WTC11 (cell line): ENCODE results near the gene SPOUT1. TPM values are rescaled to one million over a fixed set of nuclear protein-coding genes. Genes with fewer than 3 reads are reported as not detected.

Source experiments
- FOXJ3 ChIP-seq: sonication (generic); formaldehyde crosslinking; IDR thresholded peaks from 2 replicates; pipeline ENCODE4 v1.9.0; 2021; ENCODE audit warnings: missing genetic modification reagents, mild to moderate bottlenecking, borderline replicate concordance
- GRHL2 ChIP-seq: fragments of 250-450 bp; sonication (Bioruptor Pico); IDR thresholded peaks from 2 replicates; pipeline ENCODE4 v1.8.0; 2022; ENCODE audit warnings: mild to moderate bottlenecking, moderate library complexity; ENCODE audit not compliant: insufficient replicate concordance, severe bottlenecking
- JAZF1 ChIP-seq: fragments of 250-450 bp; sonication (Bioruptor Pico); IDR thresholded peaks from 2 replicates; pipeline ENCODE4 v1.9.0; 2021; ENCODE audit warnings: moderate library complexity, mild to moderate bottlenecking, inconsistent platforms
- JUN ChIP-seq: sonication (generic); formaldehyde crosslinking; IDR thresholded peaks from 2 replicates; pipeline ENCODE4 v1.8.0; 2023; ENCODE audit warnings: mild to moderate bottlenecking, missing genetic modification reagents
- MYBL2 ChIP-seq: sonication (generic); formaldehyde crosslinking; IDR thresholded peaks from 2 replicates; pipeline ENCODE4 v1.8.1; 2023; ENCODE audit warnings: mild to moderate bottlenecking, moderate library complexity, missing genetic modification reagents
- NFYB ChIP-seq: sonication (generic); formaldehyde crosslinking; conservative IDR thresholded peaks from 2 replicates; pipeline ENCODE4 v1.8.0; 2022; ENCODE audit warnings: low read depth, missing genetic modification reagents
- NR2C2 ChIP-seq: sonication (generic); formaldehyde crosslinking; IDR thresholded peaks from 2 replicates; pipeline ENCODE4 v1.8.0; 2022; ENCODE audit warnings: mild to moderate bottlenecking, missing genetic modification reagents
- SP1 ChIP-seq: sonication (generic); formaldehyde crosslinking; conservative IDR thresholded peaks from 2 replicates; pipeline ENCODE4 v1.8.1; 2022; ENCODE audit warnings: missing genetic modification reagents
- total RNA-seq: library from RNA; stranded (reverse); gene quantifications from 3 replicates; pipeline ENCODE4 v1.2.3, GENCODE V29; 2021
- TF ChIP-seq, protein P1 (sequence below): sonication (generic); formaldehyde crosslinking; IDR thresholded peaks from 2 replicates; pipeline ENCODE4 v1.8.0; 2022; ENCODE audit warnings: mild to moderate bottlenecking, missing genetic modification reagents
- TF ChIP-seq, protein P2 (sequence below): fragments of 250-450 bp; sonication (Bioruptor Pico); IDR thresholded peaks from 2 replicates; pipeline ENCODE4 v1.9.0; 2021; ENCODE audit warnings: mild to moderate bottlenecking, borderline replicate concordance
- TF ChIP-seq, protein P3 (sequence below): fragments of 250-450 bp; sonication (Bioruptor Pico); conservative IDR thresholded peaks from 2 replicates; pipeline ENCODE4 v1.9.0; 2021; ENCODE audit warnings: mild to moderate bottlenecking
- TF ChIP-seq, protein P4 (sequence below): fragments of 250-450 bp; sonication (Bioruptor Pico); IDR thresholded peaks from 2 replicates; pipeline ENCODE4 v1.9.0; 2021; ENCODE audit warnings: mild to moderate bottlenecking
- TF ChIP-seq, protein P5 (sequence below): sonication (generic); formaldehyde crosslinking; IDR thresholded peaks from 2 replicates; pipeline ENCODE4 v1.8.0; 2022; ENCODE audit warnings: missing genetic modification reagents
- TF ChIP-seq, protein P6 (sequence below): sonication (generic); formaldehyde crosslinking; IDR thresholded peaks from 2 replicates; pipeline ENCODE4 v1.8.1; 2022; ENCODE audit warnings: mild to moderate bottlenecking, missing genetic modification reagents, moderate library complexity, borderline replicate concordance
- TF ChIP-seq, protein P7 (sequence below): fragments of 250-450 bp; sonication (Bioruptor Pico); IDR thresholded peaks from 2 replicates; pipeline ENCODE4 v1.9.0; 2021; ENCODE audit warnings: moderate library complexity, mild to moderate bottlenecking, inconsistent platforms, borderline replicate concordance
- TF ChIP-seq, protein P8 (sequence below): sonication (generic); formaldehyde crosslinking; conservative IDR thresholded peaks from 2 replicates; pipeline ENCODE4 v1.8.1; 2023; ENCODE audit warnings: mild to moderate bottlenecking, low read depth, missing genetic modification reagents, moderate library complexity

Gene SPOUT1
- total RNA-seq, 1 experiment from 2014 or later: 79.3 TPM

DNA sequence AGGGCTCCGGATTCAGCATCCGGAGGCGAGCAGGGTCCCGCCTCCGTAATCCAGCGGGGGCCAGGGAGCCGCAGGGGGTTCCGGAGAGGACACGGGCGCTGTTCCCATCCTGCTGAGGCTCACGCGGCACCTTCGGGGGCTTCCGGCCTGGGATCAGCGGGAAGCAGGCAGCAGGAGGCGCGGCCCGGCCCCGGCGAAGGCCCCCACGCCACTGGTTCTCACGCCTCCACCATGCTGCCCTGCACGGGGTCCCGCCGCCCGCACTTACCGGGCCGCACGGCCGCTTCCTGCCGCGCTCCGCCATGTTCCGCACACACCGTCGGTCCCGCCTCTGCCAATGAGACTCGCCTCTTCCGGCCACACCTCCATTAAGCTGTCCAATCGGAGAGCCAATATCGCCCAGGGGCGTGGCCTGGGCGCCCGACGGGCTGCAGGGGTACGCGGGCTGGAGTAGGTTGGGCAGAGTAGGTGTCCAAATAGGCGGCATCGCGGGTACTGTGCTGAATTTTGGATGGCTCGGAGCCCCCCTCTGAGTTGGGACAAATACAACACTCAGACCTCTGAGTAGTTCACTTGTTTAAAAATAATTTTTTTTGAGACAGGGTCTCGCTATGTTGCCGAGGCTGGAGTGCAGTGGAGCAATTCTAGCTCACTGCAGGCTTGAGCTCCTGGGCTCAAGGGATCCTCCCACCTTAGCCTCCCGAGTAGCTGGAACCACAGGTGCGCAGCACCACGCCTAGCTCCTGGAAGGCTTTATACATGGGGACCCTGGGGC, at the start of gene SPOUT1 (continued):
- TF ChIP-seq, protein P1, sequence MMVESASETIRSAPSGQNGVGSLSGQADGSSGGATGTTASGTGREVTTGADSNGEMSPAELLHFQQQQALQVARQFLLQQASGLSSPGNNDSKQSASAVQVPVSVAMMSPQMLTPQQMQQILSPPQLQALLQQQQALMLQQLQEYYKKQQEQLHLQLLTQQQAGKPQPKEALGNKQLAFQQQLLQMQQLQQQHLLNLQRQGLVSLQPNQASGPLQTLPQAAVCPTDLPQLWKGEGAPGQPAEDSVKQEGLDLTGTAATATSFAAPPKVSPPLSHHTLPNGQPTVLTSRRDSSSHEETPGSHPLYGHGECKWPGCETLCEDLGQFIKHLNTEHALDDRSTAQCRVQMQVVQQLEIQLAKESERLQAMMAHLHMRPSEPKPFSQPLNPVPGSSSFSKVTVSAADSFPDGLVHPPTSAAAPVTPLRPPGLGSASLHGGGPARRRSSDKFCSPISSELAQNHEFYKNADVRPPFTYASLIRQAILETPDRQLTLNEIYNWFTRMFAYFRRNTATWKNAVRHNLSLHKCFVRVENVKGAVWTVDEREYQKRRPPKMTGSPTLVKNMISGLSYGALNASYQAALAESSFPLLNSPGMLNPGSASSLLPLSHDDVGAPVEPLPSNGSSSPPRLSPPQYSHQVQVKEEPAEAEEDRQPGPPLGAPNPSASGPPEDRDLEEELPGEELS (CRISPR knock-in tag): peak; percentile 90
- TF ChIP-seq, protein P2, sequence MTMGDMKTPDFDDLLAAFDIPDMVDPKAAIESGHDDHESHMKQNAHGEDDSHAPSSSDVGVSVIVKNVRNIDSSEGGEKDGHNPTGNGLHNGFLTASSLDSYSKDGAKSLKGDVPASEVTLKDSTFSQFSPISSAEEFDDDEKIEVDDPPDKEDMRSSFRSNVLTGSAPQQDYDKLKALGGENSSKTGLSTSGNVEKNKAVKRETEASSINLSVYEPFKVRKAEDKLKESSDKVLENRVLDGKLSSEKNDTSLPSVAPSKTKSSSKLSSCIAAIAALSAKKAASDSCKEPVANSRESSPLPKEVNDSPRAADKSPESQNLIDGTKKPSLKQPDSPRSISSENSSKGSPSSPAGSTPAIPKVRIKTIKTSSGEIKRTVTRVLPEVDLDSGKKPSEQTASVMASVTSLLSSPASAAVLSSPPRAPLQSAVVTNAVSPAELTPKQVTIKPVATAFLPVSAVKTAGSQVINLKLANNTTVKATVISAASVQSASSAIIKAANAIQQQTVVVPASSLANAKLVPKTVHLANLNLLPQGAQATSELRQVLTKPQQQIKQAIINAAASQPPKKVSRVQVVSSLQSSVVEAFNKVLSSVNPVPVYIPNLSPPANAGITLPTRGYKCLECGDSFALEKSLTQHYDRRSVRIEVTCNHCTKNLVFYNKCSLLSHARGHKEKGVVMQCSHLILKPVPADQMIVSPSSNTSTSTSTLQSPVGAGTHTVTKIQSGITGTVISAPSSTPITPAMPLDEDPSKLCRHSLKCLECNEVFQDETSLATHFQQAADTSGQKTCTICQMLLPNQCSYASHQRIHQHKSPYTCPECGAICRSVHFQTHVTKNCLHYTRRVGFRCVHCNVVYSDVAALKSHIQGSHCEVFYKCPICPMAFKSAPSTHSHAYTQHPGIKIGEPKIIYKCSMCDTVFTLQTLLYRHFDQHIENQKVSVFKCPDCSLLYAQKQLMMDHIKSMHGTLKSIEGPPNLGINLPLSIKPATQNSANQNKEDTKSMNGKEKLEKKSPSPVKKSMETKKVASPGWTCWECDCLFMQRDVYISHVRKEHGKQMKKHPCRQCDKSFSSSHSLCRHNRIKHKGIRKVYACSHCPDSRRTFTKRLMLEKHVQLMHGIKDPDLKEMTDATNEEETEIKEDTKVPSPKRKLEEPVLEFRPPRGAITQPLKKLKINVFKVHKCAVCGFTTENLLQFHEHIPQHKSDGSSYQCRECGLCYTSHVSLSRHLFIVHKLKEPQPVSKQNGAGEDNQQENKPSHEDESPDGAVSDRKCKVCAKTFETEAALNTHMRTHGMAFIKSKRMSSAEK (CRISPR knock-in tag): no peak
- TF ChIP-seq JUN (CRISPR knock-in tag): peak; percentile 85; the same call in 1 of the 2 replicates
- TF ChIP-seq NR2C2 (CRISPR knock-in tag): no peak
- no peak for TF ChIP-seq JAZF1 (CRISPR knock-in tag)
- TF ChIP-seq NFYB (CRISPR knock-in tag): peak; percentile 60; the same call in 1 of the 2 replicates
- TF ChIP-seq, protein P3, sequence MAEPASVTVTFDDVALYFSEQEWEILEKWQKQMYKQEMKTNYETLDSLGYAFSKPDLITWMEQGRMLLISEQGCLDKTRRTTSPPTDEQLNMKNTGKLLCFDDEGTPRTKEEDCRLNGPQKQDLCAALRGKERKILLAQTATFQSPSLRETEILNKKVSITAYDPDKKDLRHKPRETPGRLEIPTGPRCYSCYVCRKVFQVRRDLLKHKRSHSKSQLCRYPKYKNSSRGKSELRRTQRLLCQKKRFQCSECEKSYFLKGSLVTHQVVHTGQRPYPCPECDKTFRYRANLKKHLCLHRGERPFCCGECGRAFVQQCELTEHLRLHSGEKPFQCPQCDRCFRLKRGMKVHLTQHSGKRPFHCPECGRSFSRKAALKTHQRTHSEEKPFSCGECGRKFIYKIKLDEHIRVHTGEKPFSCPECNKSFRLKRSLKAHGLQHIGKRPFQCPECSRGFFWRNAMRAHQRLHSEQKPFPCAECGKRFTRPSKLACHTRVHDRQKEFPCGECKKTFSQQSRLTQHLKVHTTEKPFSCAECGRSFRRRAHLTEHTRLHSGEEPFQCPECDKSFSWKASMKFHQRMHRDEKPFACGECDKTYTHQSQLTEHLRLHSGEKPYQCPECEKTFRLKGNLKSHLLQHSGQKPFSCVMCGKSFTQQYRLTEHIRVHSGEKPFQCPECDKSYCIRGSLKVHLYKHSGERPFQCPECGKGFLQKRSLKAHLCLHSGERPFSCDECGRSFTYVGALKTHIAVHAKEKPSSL: no peak
- TF ChIP-seq MYBL2 (CRISPR knock-in tag): peak; percentile 76
- TF ChIP-seq, protein P4, sequence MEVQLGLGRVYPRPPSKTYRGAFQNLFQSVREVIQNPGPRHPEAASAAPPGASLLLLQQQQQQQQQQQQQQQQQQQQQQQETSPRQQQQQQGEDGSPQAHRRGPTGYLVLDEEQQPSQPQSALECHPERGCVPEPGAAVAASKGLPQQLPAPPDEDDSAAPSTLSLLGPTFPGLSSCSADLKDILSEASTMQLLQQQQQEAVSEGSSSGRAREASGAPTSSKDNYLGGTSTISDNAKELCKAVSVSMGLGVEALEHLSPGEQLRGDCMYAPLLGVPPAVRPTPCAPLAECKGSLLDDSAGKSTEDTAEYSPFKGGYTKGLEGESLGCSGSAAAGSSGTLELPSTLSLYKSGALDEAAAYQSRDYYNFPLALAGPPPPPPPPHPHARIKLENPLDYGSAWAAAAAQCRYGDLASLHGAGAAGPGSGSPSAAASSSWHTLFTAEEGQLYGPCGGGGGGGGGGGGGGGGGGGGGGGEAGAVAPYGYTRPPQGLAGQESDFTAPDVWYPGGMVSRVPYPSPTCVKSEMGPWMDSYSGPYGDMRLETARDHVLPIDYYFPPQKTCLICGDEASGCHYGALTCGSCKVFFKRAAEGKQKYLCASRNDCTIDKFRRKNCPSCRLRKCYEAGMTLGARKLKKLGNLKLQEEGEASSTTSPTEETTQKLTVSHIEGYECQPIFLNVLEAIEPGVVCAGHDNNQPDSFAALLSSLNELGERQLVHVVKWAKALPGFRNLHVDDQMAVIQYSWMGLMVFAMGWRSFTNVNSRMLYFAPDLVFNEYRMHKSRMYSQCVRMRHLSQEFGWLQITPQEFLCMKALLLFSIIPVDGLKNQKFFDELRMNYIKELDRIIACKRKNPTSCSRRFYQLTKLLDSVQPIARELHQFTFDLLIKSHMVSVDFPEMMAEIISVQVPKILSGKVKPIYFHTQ (CRISPR knock-in tag): no peak
- TF ChIP-seq, protein P5, sequence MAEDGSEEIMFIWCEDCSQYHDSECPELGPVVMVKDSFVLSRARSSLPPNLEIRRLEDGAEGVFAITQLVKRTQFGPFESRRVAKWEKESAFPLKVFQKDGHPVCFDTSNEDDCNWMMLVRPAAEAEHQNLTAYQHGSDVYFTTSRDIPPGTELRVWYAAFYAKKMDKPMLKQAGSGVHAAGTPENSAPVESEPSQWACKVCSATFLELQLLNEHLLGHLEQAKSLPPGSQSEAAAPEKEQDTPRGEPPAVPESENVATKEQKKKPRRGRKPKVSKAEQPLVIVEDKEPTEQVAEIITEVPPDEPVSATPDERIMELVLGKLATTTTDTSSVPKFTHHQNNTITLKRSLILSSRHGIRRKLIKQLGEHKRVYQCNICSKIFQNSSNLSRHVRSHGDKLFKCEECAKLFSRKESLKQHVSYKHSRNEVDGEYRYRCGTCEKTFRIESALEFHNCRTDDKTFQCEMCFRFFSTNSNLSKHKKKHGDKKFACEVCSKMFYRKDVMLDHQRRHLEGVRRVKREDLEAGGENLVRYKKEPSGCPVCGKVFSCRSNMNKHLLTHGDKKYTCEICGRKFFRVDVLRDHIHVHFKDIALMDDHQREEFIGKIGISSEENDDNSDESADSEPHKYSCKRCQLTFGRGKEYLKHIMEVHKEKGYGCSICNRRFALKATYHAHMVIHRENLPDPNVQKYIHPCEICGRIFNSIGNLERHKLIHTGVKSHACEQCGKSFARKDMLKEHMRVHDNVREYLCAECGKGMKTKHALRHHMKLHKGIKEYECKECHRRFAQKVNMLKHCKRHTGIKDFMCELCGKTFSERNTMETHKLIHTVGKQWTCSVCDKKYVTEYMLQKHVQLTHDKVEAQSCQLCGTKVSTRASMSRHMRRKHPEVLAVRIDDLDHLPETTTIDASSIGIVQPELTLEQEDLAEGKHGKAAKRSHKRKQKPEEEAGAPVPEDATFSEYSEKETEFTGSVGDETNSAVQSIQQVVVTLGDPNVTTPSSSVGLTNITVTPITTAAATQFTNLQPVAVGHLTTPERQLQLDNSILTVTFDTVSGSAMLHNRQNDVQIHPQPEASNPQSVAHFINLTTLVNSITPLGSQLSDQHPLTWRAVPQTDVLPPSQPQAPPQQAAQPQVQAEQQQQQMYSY (CRISPR knock-in tag): peak; percentile 32; the same call in 1 of the 2 replicates
- TF ChIP-seq, protein P6, sequence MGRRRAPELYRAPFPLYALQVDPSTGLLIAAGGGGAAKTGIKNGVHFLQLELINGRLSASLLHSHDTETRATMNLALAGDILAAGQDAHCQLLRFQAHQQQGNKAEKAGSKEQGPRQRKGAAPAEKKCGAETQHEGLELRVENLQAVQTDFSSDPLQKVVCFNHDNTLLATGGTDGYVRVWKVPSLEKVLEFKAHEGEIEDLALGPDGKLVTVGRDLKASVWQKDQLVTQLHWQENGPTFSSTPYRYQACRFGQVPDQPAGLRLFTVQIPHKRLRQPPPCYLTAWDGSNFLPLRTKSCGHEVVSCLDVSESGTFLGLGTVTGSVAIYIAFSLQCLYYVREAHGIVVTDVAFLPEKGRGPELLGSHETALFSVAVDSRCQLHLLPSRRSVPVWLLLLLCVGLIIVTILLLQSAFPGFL (CRISPR knock-in tag): no peak
- peak; percentile 97 for TF ChIP-seq SP1 (CRISPR knock-in tag)
- no peak for TF ChIP-seq GRHL2 (CRISPR knock-in tag)
- TF ChIP-seq, protein P7, sequence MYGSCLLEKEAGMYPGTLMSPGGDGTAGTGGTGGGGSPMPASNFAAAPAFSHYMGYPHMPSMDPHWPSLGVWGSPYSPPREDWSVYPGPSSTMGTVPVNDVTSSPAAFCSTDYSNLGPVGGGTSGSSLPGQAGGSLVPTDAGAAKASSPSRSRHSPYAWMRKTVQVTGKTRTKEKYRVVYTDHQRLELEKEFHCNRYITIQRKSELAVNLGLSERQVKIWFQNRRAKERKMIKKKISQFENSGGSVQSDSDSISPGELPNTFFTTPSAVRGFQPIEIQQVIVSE (CRISPR knock-in tag): no peak
- TF ChIP-seq FOXJ3: no peak
- TF ChIP-seq, protein P8, sequence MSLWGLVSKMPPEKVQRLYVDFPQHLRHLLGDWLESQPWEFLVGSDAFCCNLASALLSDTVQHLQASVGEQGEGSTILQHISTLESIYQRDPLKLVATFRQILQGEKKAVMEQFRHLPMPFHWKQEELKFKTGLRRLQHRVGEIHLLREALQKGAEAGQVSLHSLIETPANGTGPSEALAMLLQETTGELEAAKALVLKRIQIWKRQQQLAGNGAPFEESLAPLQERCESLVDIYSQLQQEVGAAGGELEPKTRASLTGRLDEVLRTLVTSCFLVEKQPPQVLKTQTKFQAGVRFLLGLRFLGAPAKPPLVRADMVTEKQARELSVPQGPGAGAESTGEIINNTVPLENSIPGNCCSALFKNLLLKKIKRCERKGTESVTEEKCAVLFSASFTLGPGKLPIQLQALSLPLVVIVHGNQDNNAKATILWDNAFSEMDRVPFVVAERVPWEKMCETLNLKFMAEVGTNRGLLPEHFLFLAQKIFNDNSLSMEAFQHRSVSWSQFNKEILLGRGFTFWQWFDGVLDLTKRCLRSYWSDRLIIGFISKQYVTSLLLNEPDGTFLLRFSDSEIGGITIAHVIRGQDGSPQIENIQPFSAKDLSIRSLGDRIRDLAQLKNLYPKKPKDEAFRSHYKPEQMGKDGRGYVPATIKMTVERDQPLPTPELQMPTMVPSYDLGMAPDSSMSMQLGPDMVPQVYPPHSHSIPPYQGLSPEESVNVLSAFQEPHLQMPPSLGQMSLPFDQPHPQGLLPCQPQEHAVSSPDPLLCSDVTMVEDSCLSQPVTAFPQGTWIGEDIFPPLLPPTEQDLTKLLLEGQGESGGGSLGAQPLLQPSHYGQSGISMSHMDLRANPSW (CRISPR knock-in tag): no peak
